ENCODE results near the gene GTF2F2. TPM values are rescaled to one million over a fixed set of nuclear protein-coding genes. Genes with fewer than 3 reads are reported as not detected.

Gene GTF2F2
- polyA plus RNA-seq, 1 experiment = 7.9 TPM

DNA sequence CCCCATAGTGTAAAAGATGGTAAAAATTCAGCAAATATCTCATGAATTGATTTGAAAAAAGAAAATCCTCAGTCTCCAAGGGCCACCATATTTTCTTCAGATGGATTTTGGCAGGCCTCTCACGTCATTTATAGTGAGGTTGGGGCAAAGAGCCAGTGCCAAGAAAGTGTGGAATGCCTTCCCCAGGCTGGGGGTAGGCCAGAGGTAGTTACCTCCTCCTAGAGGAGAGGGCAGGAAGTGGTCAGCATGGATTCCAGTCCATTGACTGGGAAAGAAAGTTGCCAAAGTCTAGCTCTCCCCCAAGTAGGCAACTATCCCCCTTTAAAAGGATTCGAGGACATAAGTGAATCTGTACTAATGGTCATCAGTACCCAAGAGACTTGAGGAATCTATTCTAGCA, 148.9 kb downstream of the GTF2F2 start:
- no peak for DNase-seq (ENCODE audit: low read depth)
- TF ChIP-seq, protein P1, sequence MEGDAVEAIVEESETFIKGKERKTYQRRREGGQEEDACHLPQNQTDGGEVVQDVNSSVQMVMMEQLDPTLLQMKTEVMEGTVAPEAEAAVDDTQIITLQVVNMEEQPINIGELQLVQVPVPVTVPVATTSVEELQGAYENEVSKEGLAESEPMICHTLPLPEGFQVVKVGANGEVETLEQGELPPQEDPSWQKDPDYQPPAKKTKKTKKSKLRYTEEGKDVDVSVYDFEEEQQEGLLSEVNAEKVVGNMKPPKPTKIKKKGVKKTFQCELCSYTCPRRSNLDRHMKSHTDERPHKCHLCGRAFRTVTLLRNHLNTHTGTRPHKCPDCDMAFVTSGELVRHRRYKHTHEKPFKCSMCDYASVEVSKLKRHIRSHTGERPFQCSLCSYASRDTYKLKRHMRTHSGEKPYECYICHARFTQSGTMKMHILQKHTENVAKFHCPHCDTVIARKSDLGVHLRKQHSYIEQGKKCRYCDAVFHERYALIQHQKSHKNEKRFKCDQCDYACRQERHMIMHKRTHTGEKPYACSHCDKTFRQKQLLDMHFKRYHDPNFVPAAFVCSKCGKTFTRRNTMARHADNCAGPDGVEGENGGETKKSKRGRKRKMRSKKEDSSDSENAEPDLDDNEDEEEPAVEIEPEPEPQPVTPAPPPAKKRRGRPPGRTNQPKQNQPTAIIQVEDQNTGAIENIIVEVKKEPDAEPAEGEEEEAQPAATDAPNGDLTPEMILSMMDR (IDR thresholded peaks at IDR 0.05; ENCODE audit: insufficient read depth, low read depth, low read length) = no peak
- ChIA-PET CTCF (interaction anchor here (0.7 kb wide), 1 partner anchor 12 kb away, joined by 3 read pairs; no protein-coding TSS in a partner anchor), POLR2A (no interaction called here)
- Histone ChIP-seq H3K27me3 (ENCODE audit: control insufficient read depth, insufficient read depth, low read length) (no peaks in the 10 kb centered on the region), H3K36me3 (ENCODE audit: control insufficient read depth, insufficient read depth, low read length) (no peaks in the 10 kb centered on the region), H3K4me3 (ENCODE audit: low read depth, low read length) (no peak overlapping the region)

DNA sequence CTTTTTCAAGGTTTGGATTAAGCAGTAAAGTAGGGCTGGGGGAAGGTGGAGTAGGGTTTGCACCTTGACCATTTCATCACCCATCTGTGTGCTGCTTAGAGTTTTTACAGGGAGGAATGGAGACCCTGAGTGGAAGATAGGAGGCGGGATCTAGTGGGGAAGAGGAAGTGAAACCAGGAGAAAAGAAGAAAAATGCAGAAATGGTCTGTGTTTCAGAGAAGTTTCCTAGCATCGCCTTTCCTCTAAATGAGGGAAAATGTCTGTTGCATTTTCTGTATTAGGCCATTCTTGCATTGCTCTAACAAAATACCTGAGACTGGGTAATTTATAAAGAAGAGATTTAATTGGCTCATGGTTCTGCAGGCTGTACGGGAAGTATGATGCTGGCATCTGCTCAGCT, 156.6 kb downstream of the GTF2F2 start:
- ChIA-PET CTCF (no interaction called here), POLR2A (no interaction called here)
- Histone ChIP-seq H3K4me3 (ENCODE audit: low read depth, low read length) (no peak overlapping the region), H3K27me3 (ENCODE audit: control insufficient read depth, insufficient read depth, low read length) (no peaks in the 10 kb centered on the region), H3K36me3 (ENCODE audit: control insufficient read depth, insufficient read depth, low read length) (no peaks in the 10 kb centered on the region)
- DNase-seq (ENCODE audit: low read depth) = no peak
- TF ChIP-seq, protein P1 (IDR thresholded peaks at IDR 0.05; ENCODE audit: insufficient read depth, low read depth, low read length) = no peak

DNA sequence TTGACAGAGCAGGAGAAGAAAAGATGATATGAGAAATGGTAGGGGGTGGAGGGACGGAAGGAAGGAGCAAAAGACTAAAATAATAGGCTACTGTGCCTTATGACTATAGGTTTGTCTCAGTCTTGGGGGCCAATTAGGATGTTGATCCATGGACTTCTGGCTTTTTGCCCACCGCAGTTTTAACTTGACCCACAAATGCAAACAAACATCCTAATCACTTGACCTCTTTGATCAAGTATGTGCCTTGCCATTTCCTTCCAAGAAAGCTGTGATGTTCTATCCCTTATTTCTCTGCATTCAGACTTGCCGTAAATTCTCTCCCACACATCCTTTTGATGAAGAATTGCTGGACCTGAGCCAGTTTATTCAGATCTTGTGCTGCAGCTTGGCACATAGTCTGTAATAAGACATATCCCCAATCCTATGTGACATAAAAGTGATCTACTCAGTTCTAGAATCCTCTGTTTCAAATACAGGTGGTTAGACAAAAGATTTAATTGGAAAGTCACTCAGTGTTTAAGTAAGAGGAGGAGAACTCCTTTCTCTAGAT, 157.9 kb downstream of the GTF2F2 start:
- Histone ChIP-seq H3K36me3 (ENCODE audit: control insufficient read depth, insufficient read depth, low read length) (no peaks in the 10 kb centered on the region), H3K27me3 (ENCODE audit: control insufficient read depth, insufficient read depth, low read length) (no peaks in the 10 kb centered on the region), H3K4me3 (ENCODE audit: low read depth, low read length) (no peak overlapping the region)
- TF ChIP-seq, protein P1 (IDR thresholded peaks at IDR 0.05; ENCODE audit: insufficient read depth, low read depth, low read length) = no peak
- CTCF ChIA-PET = interaction anchor here (6.1 kb wide), 1 partner anchor 231 kb away, joined by 93 read pairs; no protein-coding TSS in a partner anchor
- POLR2A ChIA-PET = no interaction called here
- no peak for DNase-seq (ENCODE audit: low read depth)

DNA sequence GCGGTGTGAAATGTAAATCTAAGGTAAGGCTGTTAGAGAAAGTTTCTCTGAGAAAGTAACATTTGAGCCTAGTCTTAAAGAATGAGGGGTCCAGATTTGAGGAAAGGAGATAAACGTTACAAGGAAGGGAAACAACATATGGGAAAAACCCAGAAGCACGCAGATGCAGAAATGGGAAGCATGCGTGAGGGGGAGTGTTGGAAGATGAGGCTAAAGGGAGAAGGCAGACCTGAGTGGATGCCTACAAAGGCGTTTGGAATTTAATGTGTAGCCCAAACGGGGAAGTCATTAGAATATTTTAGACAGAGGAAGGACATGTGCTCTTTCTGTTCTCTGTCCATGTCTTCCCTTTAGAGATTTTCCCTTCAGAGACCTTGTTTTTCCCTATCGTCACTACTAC, 159.7 kb downstream of the GTF2F2 start:
- Histone ChIP-seq H3K4me3 (ENCODE audit: low read depth, low read length) (no peak overlapping the region), H3K36me3 (ENCODE audit: control insufficient read depth, insufficient read depth, low read length) (no peaks in the 10 kb centered on the region), H3K27me3 (ENCODE audit: control insufficient read depth, insufficient read depth, low read length) (no peaks in the 10 kb centered on the region)
- TF ChIP-seq, protein P1 (IDR thresholded peaks at IDR 0.05; ENCODE audit: insufficient read depth, low read depth, low read length) = no peak
- no peak for DNase-seq (ENCODE audit: low read depth)
- CTCF ChIA-PET = interaction anchor here (0.5 to 6.1 kb wide), 21 partner anchors 8 to 286 kb away, joined by 3 to 93 read pairs (median 6); partner anchors contain the start of gene GTF2F2
- POLR2A ChIA-PET = interaction anchor here (0.6 kb wide), 2 partner anchors 114 to 234 kb away, joined by 8 to 31 read pairs; no protein-coding TSS in a partner anchor

DNA sequence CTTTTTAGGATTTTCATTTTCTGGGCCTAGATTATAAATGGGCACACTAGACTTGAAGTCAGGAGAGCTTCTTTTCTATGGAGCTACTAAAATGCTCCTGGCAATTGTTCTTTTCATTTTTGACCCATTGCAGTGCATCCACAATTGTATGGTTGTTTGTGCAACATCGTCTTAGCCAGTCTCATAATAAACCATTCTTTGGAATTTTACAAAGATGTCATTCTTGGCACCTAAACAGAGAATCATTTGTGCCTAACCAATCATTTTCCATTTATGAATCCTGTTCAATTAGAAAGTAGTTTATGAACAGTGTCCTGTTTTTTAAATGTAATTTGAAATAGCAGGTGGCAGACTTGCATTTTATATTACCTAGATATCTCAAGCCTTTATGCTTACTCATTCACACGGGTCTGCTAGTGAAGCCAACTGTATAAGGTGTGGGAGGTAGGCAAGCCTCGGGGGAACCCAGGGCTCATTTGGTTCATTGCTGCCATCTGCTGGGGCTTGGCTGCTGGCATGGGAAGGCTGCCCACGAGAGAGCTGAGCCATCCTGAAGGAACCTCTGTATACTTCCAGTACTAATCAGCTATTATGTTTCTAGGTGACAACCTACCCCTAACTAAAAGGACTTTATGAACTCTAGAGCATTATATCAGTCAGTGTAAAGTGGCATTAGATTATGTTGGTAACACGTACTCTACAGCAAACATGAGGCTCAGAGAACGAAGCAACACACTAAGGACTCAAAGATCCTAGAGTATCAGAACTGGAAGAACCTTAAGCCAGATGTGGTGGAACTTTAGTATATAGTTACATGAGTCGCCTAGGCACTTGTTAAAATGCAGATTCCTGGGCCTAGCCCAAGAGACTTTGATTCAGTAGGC, 160.7 kb downstream of the GTF2F2 start:
- H3K36me3 ChIP-seq (ENCODE audit: control insufficient read depth, insufficient read depth, low read length) = no peaks in the 10 kb centered on the region
- ChIA-PET POLR2A (no interaction called here), CTCF (interaction anchor here (0.6 to 6.1 kb wide), 38 partner anchors 9 to 307 kb away, joined by 3 to 93 read pairs (median 4); partner anchors contain the start of gene GTF2F2)
- no peak for DNase-seq (ENCODE audit: low read depth)
- H3K4me3 ChIP-seq (ENCODE audit: low read depth, low read length) = no peak overlapping the region
- H3K27me3 ChIP-seq (ENCODE audit: control insufficient read depth, insufficient read depth, low read length) = no peaks in the 10 kb centered on the region
- TF ChIP-seq, protein P1 (IDR thresholded peaks at IDR 0.05; ENCODE audit: insufficient read depth, low read depth, low read length) = peak; percentile 92
